NCI-H82 treated with DMSO at 0.1 percent for 48 hours (cell line): ENCODE results near the gene LIPA.

Experiments used
- DNase-seq: peaks from one replicate; lab custom pipeline; 2025; ENCODE audit not compliant: unreplicated experiment; lab: John Stamatoyannopoulos, UW

Gene LIPA

DNA sequence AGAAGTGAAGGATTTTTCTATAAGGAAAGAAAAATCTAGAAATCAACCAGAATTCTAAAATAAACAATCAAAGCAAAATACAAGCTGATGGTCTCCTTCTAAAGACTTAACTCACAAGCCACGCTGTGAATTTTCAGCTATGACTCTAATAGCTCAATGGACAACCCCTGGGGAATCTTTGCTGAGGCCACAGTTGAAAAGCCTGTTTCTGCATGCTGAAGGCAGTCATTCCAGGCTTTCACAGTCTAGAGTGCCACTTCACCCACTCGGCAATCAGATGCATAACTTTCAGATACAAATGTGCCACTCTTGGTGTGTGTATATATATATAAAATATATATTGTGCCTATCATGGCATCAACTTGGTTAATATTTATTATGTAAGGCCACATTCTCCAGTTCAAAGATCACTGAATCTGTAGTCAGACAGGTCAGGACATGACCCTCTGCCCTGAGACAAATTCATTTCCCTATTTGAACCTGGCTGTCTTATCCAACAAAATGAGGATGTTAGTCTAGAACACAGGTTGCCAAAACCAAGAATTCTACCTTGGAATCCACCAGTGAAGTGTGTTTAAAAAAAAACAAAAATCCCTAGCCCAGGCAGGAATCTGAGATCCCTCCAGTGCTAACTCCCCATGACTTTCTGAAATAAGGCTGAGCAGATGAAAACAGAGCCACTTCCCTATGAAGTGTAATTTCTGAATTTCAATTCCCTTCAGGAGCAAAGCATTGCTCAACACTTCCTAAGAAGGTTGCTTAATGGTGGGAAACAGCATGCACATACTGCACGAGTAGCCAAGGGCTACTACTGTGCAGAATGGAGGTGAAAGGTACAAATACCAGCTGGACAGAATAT is 9.9 kb downstream of the LIPA start:
- no peak for DNase-seq

DNA sequence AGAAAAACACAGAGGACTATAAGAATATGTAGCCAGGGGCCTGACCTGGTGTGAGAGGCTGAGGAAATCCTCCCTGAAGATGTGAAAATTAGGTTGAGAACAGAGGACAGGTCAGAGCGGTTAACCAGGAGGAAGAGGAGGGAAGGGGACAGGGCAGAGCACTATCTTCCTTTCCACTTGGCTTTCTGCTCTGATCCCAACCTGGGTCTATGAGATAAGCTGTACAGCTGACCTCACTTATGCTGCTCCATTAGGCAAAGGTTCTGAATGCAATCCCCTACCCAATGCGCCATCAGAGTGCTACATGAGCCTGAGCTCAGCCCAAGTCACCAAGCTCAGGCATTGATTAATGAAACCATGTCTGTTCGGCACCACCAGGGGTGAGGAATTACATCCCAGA is 10.5 kb downstream of the LIPA start:
- no peak for DNase-seq

DNA sequence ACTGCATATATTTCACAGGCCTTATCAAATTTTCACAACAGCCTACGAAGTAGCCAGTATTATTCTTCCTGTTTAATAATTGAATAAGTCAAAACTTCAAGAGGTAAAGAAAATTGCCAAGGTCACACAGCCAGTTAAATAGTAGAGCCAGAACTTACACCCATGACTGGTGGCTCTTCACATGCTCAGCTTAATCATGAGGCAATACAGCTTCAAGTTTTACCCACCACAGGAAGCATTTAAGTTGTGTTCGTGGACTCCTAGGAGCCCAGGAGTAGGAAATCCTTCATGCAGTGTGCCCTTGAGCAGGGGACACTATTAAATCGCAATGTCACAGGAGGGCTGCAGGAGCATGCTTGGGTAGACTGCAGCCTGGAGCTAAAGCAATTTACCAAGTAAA is 11.1 kb downstream of the LIPA start:
- DNase-seq = no peak

DNA sequence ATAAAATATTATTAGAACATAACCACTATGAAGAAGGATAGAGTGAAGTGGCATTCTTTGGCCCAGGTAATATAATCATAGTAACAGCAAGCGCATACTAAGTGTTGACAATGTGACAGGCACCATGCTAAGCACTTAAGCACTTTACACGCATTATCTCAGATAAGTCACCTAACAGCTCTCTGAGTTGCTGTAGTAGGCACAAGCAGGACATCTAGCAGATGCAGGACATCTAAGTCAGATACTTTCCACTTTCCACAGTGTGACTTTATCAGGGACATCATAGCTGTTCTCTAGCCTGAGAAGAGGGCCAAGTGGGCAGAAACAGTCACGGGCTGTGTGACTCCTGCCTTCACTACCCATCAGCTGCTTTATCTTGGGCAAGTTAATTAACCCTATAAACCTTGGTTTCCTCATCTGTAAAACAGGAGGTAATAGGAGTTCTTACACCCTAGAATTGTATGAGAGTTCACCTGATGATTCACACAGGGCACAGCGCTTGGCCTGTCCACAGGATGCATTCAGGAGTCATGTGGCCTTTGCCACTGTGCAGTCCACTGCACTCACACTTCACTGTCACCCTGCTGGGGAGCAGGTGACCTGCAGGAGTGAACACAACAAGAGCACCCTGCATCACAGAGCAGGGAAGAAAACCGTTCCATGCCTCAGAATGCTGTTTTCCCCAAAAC is 12.5 kb downstream of the LIPA start:
- no peak for DNase-seq

DNA sequence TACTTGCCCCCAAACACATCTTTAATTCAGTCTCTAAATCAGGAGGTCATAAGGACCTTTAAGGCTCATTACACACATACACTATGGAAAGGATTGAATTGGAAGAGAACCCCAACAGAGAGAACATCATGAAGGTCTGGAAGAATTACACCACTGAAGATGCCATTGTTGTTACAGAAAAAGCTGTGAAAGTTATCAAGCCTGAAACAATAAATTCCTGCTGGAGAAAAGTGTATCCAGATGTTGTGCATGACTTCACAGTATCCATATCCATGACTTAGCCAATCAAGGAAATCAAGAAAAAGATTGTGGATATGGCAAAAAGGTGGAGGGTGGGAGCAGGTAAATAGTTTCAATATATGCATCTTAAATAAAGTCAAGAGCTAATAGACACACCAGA is 13.7 kb downstream of the LIPA start:
- no peak for DNase-seq

DNA sequence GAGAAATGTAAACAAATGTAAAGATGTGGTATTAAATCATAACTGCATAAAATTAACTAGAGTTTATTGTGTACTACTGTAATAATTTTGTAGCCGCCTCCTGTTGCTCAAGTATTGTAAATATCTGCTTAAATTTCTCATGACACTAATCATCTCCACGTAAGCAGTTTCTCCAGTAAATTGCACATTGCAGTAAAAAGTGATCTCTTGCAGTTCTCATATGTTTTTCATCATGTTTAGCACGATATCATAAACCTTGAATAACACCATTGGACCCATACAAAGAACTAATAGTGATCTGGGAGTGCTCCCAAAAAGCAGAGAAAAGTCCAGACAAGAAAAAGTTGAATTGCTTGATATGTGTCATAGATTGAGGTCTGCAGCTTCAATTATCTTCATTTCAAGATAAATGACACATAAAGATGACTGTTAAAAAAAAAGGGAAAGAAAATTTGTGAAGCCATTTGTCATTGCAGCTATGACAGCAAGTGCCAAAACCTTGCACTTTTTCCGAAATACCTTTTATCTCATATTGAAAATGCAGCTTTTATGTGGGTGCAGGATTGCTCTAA is 15.3 kb downstream of the LIPA start:
- DNase-seq = no peak

DNA sequence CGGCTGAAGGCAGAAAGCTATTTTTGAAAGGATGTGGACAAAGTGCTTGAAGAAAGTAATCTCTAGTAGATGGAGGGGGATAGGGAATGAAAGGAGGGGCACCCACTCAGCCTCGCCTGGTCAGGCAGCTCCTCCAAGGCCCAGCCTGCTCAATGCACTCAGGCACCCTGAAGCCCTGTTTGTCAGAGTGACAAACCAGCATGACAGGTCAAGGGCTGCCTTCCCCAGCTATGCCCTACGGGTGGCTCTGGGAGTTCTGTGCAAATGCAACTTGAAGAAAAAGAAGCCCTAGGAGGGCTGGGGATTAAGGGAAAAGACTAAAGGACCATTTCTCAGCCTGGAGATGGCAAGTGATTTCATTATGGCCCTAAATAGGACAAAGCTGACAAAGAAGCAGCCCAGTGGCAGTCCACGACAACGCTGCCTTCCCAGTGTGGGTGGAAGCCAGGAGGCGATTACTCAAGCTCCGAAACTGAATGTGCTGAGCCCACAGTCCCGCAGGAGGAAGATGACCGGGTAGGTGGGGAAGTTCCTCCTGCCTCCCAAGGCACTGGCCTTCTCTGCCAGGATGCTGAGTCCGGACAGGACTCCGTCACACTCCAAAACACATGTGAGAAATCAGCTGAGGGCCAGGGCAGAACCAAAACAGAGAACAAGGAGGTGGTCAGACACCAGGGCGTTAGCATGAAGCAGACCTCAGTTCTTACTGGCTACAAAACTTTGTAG is 16.3 kb downstream of the LIPA start:
- DNase-seq = no peak

DNA sequence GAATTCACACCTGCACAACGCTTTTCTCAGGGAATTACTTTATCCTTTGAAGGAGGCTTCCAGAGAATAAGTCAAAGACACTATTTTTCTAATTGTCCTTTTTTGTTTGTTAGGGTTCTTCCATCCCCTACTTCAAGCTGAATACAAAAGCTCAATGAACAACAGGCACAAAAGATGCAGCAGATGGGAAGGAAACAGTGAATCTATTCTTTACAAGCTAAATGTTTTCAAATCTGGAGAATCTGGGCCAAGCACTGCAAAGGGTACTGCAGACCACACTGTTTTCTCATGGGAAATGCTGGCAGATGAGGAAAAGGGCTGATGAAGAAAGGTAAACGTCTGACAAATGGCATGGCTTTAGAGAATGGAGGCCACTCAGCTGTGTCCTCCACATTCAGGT is 18.5 kb downstream of the LIPA start:
- no peak for DNase-seq

DNA sequence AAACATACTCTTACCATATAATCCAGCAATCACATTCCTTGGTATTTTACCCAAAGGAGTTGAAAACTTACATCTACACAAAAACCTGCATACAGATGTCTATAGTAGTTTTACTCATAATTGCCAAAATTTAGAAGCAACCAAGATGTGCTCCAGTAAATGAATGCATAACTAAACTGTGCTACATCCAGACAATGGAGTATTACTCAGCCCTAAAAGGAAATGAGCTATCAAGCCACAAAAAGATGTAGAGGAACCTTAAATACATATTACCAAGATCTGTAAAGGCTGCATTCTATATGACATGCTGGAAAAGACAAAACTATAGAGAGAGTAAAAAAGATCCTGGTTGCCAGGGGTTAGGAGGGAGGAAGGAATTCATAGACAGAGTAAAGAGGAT is 22.6 kb downstream of the LIPA start:
- no peak for DNase-seq

DNA sequence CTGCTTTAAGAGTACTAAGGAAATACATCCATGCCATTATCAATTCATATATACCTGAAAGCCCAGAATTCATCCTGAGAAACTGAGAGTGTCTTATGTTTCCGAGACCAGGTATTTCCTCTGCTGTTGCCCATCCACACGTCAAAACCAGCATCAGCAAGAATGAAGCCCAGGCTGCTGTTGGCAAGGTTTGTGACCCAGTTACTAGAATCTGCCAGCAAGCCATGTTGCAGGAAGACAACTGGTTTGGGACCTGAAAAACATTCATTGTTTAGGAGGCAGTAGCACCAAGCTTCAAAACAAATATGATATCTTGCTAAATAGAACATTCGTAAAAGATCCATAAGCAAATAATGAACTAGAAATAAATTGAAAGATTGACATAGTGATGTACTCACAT is 23.4 kb downstream of the LIPA start:
- no peak for DNase-seq

DNA sequence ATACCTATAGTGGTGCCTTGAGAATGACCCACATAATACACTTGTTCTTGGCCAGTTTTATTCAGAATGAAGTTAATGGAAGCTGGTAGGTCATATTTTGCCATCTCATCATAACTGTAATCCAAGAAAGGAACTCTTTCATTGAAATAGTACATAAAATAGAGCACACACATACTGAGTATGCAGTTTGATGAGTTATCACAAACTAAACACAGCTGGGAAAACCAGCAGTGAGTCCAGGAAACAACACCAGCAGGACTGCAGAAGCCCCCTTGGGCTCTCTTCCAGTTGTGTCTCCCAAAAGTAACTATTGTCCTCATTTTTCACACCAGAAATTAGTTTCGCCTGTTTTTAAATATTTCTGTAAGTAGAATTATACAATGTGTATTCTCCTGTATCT is 24.7 kb downstream of the LIPA start:
- no peak for DNase-seq

DNA sequence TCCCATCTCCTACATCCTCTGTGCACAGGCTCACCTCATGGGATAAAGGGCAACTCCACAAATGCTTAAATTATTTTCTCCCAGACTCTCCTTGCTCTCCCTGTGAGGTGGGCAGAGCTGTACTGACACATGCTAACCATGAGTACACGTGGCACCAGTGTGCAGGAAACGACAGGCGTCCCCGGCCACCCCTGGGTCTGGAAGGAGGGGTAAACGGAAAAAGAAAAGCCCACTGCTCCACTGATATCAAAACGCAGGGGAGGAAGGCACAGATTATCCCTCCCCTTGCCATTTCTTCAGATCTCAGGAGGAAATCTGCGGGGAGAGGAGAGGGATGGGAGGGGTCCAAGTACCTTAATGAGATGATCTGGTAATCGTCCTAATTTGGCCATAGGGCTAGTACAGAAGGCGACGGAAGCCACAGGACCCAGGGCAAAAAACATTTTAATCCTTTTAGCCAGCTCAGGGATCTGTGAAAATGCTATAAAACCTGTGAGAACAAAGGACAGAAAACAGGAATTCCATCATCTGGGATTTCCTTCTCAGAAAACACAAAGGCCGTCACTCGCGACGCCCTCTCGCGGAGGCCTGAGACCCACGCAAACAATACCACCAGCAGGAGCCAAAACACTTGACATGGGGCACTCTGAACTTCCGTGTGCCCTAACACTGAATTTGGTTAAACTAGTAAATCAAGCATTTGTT is 26.7 kb downstream of the LIPA start:
- peak; percentile 92 for DNase-seq

DNA sequence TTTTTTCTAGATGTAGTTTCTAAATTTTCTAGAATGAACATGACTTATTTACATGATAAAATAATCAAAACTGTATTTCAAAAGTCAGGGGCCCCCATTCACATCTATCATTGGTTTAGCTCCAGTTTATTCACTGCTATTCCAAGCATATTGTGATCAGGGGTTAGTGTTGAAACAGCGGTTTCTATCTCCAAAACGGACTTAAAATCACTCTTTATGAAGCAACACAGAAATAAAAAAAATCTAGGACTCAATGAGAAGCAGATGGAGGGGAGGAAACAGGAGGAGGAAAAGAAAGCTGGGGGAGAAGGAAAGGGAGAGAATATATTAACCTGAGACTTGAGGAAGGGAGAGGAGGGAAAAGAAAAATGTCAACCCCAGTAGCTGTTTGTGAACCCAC is 29.7 kb downstream of the LIPA start:
- DNase-seq = no peak

DNA sequence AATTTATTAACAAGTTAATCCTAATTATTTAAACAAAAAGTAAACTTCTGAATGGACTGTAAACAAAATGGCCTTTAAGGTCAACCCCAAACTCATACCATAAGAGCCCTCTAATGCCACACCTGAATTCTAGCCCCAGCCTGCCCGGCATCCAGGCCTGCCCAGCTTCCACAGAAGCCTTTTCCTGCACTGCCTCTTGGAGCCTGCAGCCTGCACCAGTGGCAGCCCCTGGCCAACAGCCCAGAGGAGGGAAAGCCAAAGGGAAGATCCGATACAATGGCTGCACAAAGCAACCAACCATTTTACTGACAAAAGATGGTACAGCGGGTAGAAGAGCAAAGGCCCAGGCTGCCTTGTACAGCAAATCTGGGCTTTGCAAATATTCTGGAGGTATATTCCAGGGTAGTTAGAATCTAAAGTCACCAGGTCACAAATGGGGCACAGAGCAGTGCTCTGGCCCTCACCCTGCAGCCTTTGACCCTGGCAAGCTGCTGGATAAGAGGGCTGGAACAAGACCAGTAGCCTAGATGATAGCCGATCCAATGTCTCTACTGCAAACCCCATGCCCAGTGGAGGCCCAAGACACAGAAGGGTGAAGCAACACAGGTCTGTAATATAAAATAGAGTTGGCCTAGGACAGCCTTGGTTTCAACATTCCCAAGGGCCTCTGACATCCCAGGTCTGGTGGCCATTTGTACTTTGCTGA is 31.9 kb downstream of the LIPA start:
- DNase-seq = no peak

DNA sequence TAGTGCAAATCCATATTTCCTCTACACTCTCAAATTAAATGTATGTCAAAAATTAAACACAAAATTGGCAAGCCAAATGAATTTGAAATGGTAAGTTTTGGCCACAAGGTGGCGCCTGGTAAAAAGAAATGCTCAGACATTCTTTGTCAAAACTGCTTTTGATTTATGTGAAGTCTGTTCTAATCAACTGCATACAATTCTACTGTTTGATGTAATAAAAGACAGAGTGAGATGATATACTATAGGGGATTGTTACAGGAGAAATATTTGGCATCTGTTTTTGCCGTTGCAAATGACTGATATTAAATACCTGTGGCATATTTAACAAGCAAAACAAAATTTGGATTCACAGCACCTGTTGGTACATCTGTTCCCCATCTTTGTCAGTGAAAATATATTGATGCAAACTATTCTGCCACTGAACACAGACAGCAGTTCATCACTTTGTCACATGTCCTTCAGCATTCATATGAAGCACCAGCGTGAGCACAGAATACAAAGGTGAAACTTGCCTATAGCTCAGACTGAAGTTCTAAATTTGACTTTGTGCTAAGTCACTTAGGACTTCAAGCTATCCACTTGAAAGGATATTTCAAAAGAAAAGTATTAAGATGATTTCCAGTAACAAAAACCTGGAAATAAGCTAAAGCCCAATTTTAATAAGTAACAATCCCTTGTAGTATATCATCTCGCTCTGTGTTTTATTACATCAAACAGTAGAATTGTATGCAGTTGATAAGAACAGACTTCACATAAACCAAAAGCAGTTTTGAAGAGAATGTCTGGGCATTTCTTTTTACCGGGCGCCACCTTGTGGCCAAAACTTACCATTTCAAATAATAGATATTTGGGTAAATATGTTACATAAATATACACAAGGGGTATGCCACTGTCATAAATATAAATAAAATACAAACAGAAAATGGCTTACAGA is 34.3 kb downstream of the LIPA start:
- no peak for DNase-seq

DNA sequence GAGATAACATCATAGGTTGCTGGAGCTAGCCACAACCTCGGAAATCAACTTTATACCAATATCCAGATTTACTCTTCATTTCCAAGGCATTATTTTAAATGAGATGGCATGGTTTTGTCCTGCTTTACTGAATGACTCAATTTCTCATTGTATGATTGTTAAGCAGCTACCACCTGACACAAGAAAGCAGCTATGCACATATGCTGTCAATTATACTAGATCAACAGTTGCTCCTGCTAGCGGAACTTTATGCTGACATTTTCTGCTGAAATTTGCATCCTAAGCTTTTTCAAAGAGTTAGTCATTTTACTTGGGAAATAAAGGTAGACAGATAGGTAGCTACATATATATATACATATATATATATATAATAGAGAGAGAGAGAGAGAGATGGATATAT is 35.5 kb downstream of the LIPA start:
- no peak for DNase-seq

DNA sequence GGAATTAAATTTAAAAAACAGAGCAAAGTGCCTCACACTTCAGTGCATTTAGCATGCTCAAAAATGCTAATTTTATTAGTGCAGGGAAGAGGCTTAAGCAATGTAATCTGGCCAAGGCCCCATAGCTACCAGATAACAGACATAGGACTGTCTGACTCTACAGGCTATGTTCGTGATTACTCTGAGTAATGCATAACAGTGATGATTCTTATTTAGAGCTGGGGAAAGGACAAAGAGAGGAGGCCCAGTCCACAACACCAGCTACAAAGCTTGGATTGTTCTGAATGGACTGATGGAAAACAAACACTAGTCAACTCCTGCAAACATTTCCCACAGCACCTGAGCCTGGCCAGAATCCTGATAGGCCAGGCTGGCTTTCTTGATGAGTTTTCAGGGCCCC is 36.1 kb downstream of the LIPA start:
- no peak for DNase-seq

DNA sequence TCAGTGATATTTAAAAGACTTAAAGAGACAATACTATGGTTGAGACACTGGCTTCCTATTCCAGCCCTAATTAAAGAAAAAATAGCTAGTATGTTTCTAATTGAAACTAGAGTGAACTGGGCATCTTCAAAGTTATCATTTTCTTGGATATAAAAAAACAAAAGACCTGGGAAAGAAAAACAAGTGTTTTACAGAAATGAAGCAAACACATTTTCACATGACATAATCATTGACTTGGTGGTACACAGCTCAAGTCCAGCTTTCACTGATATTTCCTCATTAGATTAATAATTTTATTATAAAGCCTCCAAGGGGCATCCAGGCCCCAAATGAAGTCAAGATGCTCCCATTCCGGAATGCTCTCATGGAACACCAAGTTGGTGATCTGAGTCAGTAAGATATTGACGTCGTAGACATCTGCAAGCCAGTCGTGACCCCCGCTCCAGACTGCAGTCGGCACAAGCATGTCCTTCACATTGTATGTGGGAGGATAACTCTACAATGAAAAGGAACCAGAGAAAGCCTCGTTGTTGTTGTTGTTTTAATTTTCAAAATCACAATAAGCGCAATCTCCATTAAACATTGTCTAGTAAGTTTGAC is 36.9 kb downstream of the LIPA start:
- no peak for DNase-seq
